GM19324 (cell line): Measurements from ENCODE around the gene VOPP1.
"Not testable (repeated sequence)": the region's sequence is repeated elsewhere in the genome, so short reads cannot be mapped to it uniquely, and the experiment has no call there.

Source experiments
- ATAC-seq: cut with Tn5 transposase; IDR thresholded peaks from one replicate; pipeline ENCODE4 v1.9.1; 2021; ENCODE audit warnings: mild to moderate bottlenecking, moderate library complexity; ENCODE audit not compliant: unreplicated experiment, low FRiP score

The VOPP1 gene

GRCh38 chr7:55515569-55516279 is 56.6 kb downstream of the VOPP1 start:
- ATAC-seq, result peak; percentile 33

GRCh38 chr7:55514546-55515265 is 57.6 kb downstream of the VOPP1 start:
- no peak for ATAC-seq

GRCh38 chr7:55513868-55514267 is 58.4 kb downstream of the VOPP1 start:
- ATAC-seq, result no peak

GRCh38 chr7:55512635-55513191 is 59.6 kb downstream of the VOPP1 start:
- no peak for ATAC-seq

- no peak for ATAC-seq
Measured at GRCh38 chr7:55510621-55511020, 61.7 kb downstream of the VOPP1 start.

- ATAC-seq, result not testable (repeated sequence)
Measured at GRCh38 chr7:55510206-55510605, 62.1 kb downstream of the VOPP1 start.

- ATAC-seq, result peak; percentile 34
Measured at GRCh38 chr7:55509322-55509721, 63.0 kb downstream of the VOPP1 start.

GRCh38 chr7:55508221-55509011 is 63.9 kb downstream of the VOPP1 start:
- peak; percentile 51 for ATAC-seq

- ATAC-seq, result no peak
Measured at GRCh38 chr7:55507743-55508142, 64.6 kb downstream of the VOPP1 start.

- ATAC-seq, result no peak
Measured at GRCh38 chr7:55504967-55505658, 67.2 kb downstream of the VOPP1 start.

- ATAC-seq, result no peak
Measured at GRCh38 chr7:55504093-55504859, 68.0 kb downstream of the VOPP1 start.

- ATAC-seq, result no peak
Measured at GRCh38 chr7:55502858-55503440, 69.4 kb downstream of the VOPP1 start.

- no peak for ATAC-seq
Measured at GRCh38 chr7:55502124-55502857, 70.0 kb downstream of the VOPP1 start.

- ATAC-seq, result no peak
Measured at GRCh38 chr7:55501611-55502010, 70.7 kb downstream of the VOPP1 start.

- no peak for ATAC-seq
Measured at GRCh38 chr7:55500117-55500756, 72.1 kb downstream of the VOPP1 start.

- ATAC-seq, result no peak
Measured at GRCh38 chr7:55499591-55499990, 72.7 kb downstream of the VOPP1 start.

GRCh38 chr7:55498770-55499169 is 73.5 kb downstream of the VOPP1 start:
- no peak for ATAC-seq

- no peak for ATAC-seq
Measured at GRCh38 chr7:55498142-55498541, 74.2 kb downstream of the VOPP1 start.
